D721Med (cell line): Measurements from ENCODE around the gene EPG5.
"Not testable (repeated sequence)": the region's sequence is repeated elsewhere in the genome, so short reads cannot be mapped to it uniquely, and the experiment has no call there.

Source experiments
- DNase-seq: peaks from one replicate; pipeline ENCODE4 v3.0.0; 2011; ENCODE audit warnings: low spot score; ENCODE audit not compliant: insufficient read length
- FAIRE-seq: peaks from 2 replicates; lab custom pipeline; 2011; peaks lifted over from hg19 to GRCh38; lab: Jason Lieb, UNC
- TF ChIP-seq, protein P1 (sequence below): IDR thresholded peaks from 2 replicates; pipeline ENCODE4 v1.5.1; 2012; ENCODE audit warnings: mild to moderate bottlenecking, control low read depth; ENCODE audit not compliant: insufficient read depth; ENCODE audit errors: missing control alignments

Gene EPG5

DNA sequence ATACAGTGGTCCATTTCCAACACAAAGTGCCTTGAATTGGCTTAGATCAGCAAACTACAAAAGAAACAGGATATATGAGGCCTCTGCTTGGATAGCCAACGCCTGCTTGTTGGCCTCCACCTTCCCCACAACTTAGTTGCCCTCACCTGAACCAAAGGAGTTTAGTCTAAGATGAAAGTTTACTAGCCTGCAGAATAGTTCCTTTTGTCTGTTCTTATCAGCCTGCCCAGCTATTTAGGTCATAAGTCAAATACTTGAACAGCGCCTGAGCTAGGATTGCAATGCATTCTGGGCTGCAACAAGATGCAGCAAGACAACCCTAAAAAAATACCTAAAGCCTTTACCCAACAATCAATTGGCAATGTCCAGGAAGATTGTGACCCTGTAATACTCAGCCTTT is 13.1 kb upstream of the EPG5 start:
- no peak for DNase-seq
- TF ChIP-seq, protein P1, sequence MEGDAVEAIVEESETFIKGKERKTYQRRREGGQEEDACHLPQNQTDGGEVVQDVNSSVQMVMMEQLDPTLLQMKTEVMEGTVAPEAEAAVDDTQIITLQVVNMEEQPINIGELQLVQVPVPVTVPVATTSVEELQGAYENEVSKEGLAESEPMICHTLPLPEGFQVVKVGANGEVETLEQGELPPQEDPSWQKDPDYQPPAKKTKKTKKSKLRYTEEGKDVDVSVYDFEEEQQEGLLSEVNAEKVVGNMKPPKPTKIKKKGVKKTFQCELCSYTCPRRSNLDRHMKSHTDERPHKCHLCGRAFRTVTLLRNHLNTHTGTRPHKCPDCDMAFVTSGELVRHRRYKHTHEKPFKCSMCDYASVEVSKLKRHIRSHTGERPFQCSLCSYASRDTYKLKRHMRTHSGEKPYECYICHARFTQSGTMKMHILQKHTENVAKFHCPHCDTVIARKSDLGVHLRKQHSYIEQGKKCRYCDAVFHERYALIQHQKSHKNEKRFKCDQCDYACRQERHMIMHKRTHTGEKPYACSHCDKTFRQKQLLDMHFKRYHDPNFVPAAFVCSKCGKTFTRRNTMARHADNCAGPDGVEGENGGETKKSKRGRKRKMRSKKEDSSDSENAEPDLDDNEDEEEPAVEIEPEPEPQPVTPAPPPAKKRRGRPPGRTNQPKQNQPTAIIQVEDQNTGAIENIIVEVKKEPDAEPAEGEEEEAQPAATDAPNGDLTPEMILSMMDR: no peak
- FAIRE-seq: no peak

DNA sequence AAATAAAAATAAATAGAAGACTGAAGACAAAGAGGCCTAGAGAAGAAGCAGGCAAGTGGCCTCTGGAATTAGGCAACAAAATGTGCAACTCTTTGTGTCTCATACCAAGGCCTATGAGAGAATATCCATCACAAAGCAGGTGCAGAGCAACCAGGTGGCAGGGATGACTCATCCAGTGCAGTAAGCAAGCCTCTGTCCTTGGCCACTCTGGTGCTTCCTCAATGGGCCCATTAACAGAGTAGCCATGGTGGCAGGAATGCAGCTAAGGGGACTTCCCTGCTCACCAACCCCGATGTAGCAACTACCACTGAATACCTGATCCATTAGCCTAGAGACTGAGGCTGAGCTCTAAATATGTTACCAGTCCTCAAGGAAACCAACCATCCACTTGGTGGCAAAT is 11.0 kb upstream of the EPG5 start:
- DNase-seq: no peak
- no peak for FAIRE-seq
- TF ChIP-seq, protein P1: no peak

DNA sequence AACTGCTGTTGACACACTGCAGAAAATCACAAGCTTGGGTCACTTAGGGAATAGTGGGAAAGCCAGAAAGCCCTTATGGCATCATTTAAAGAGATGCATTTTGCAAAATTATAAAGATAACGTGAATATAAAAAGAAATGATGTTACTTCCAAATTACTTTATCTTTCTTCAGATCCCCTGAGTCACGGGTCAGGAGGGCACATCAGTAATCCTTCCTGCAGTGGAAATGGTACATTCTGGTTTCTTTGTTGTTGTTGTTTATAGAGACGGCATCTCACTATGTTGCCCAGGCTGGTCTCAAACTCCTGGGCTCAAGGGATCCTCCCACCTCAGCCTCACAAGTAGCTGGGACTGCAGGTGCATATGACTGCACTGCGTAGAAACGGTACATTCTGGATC is 9.8 kb upstream of the EPG5 start:
- DNase-seq (no peak), FAIRE-seq (no peak)
- TF ChIP-seq, protein P1: no peak

DNA sequence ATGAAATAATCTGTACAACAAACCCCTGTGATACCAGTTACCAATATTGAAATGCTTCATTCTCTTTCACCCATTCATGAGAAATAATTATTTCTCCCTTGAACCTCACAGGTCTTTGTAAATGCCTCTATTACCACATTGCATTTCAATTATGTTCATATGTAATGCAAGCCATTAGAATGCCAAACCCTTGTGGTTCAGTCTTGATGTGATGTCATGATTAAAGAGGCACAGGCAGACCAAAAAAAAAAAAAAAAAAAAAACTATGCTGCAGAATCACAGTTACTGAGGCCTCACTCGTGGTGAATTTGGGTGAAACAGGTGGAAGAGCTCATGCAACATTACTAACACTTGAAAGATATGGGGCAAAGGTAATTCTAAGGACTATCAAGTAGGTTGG is 9.4 kb upstream of the EPG5 start:
- FAIRE-seq (no peak), DNase-seq (no peak)
- TF ChIP-seq, protein P1: no peak

DNA sequence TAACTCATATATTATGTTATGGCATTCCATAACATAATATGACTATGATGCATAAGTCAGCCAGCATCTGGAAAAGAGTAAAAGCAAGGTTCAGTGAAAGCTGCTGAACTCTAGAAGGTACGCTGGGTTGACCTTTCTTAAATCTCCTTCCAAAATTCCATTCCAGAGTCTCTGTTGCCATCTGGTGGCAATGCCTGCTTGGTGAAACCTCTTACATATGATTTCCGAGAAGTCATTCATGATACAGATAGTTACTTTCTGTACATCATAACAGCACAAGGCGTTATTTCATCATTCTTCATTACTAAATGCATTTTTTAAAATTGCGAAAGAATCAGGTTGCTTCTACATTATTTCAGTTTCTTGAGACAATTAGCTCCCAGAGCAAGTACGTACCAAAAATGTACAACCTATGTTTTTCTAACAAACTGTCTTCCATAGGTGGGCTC is 7.0 kb upstream of the EPG5 start:
- peak; percentile 96 for FAIRE-seq
- DNase-seq: peak; percentile 39
- TF ChIP-seq, protein P1: peak; percentile 78

DNA sequence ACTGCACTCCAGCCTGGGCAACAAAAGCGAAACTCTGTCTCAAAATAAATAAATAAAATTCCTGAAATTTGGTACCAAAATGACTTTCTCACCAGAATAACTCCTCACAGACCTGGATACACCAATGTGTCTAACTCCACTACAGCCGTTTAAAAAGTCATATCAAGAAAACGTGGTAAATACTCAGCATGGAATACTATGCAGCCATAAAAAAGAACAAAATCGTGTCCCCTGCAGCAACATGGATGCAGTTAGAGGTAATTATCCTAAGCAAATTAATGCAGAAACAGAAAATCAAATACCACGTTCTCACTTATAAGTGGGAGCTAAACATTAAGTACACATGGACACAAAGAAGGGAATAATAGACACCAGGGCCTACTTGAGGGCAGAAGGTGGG is 2.2 kb downstream of the EPG5 start:
- not testable (repeated sequence) for FAIRE-seq

DNA sequence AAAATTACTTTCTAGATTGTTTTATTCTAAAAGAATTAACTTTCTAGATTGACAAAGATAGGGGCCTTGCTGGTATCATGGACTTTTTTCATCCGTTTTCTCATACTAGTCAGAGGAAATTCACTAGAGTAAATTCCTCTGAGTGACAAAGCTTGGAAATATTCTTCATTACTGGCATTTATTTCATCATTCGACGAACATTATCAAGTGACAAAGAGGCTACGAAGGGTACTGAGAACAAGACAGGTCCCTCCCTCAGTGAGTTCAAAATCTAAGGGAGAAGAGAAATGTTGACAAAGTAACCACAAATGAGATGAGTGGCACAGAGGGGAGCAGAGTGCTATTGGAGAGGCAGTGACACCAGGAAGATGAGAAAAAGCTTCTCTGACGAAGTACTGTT is 4.3 kb downstream of the EPG5 start:
- FAIRE-seq: no peak

More for the DNA sequence above, 2.2 kb downstream of the EPG5 start:
- not testable (repeated sequence) for DNase-seq

More for the DNA sequence above, 4.3 kb downstream of the EPG5 start:
- TF ChIP-seq, protein P1: no peak
- no peak for DNase-seq
